PC-9 (cell line): ENCODE measurements around the gene TMPRSS9. TPM values are rescaled to one million over a fixed set of nuclear protein-coding genes. Genes with fewer than 3 reads are reported as not detected.

ENCODE experiments used
- BruUV-seq: library from RNA; stranded (reverse); fragments of 400-500 nt; replicated peaks from 2 replicates; lab custom pipeline; 2021; lab: Mats Ljungman, UMichigan
- CTCF ChIA-PET: fragments of 300-600 bp; sonication (Branson Sonifier 250); formaldehyde crosslinking; loops from one replicate; lab custom pipeline; 2022; ENCODE audit warnings: antibody characterized with exemption; lab: Charles Lee
- POLR2A ChIA-PET: fragments of 300-600 bp; sonication (Branson Sonifier 250); formaldehyde crosslinking; loops from one replicate; lab custom pipeline; 2022; ENCODE audit warnings: antibody characterized with exemption; ENCODE audit not compliant: unreplicated experiment; lab: Charles Lee
- DNase-seq, 2 experiments: peaks; one replicate each; pipeline versions ENCODE4 v3.0.0 to v3.0.0-alpha.2; 2015 to 2022; ENCODE audit warnings: mixed read lengths in 1 of 2
- H2AFZ ChIP-seq: fragments of 200-600 bp; sonication (generic); 2 replicates; pipeline ENCODE4 v1.8.1; 2017; ENCODE audit warnings: antibody characterized with exemption
- H3F3A ChIP-seq: fragments of 200-600 bp; sonication (generic); 2 replicates; pipeline ENCODE4 v1.8.1; 2017; ENCODE audit warnings: antibody characterized with exemption, mild to moderate bottlenecking, low read depth; ENCODE audit not compliant: insufficient read depth
- H3K27ac ChIP-seq: fragments of 200-600 bp; sonication (generic); 2 replicates; pipeline ENCODE4 v1.6.1; 2016; ENCODE audit warnings: mixed run types
- H3K27me3 ChIP-seq: fragments of 200-600 bp; sonication (generic); 2 replicates; pipeline ENCODE4 v1.6.1; 2016; ENCODE audit warnings: low read depth, mixed run types; ENCODE audit not compliant: insufficient read depth
- H3K36me3 ChIP-seq: fragments of 200-600 bp; sonication (generic); 2 replicates; pipeline ENCODE4 v1.6.1; 2016; ENCODE audit warnings: low read depth, mixed run types
- H3K4me1 ChIP-seq: fragments of 200-600 bp; sonication (generic); replicated peaks from 2 replicates; pipeline ENCODE4 v1.6.1; 2016; ENCODE audit warnings: mixed run types; ENCODE audit not compliant: insufficient read depth
- H3K4me2 ChIP-seq: fragments of 200-600 bp; sonication (generic); 2 replicates; pipeline ENCODE4 v1.6.1; 2017; ENCODE audit warnings: mixed run types
- H3K4me3 ChIP-seq: fragments of 200-600 bp; sonication (generic); 2 replicates; pipeline ENCODE4 v1.6.1; 2016; ENCODE audit warnings: mixed run types
- H3K79me2 ChIP-seq: fragments of 200-600 bp; sonication (generic); 2 replicates; pipeline ENCODE4 v1.6.1; 2017; ENCODE audit warnings: low read depth, mixed run types
- H3K9me2 ChIP-seq: fragments of 200-600 bp; sonication (generic); 2 replicates; pipeline ENCODE4 v1.8.1; 2017; ENCODE audit warnings: mild to moderate bottlenecking; ENCODE audit not compliant: insufficient read depth
- H3K9me3 ChIP-seq: fragments of 200-600 bp; sonication (generic); 2 replicates; pipeline ENCODE4 v1.8.1; 2016; ENCODE audit warnings: low read depth; ENCODE audit not compliant: insufficient read depth
- H4K20me1 ChIP-seq: fragments of 200-600 bp; sonication (generic); 2 replicates; pipeline ENCODE4 v1.8.1; 2017; ENCODE audit not compliant: insufficient read depth
- CTCF ChIP-seq: fragments of 200-600 bp; sonication (generic); conservative IDR thresholded peaks from 2 replicates; pipeline ENCODE4 v1.6.1; 2017; ENCODE audit warnings: mixed run types, antibody characterized with exemption, mild to moderate bottlenecking, moderate library complexity
- EZH2 ChIP-seq: fragments of 200-600 bp; sonication (generic); IDR thresholded peaks from 2 replicates; pipeline ENCODE4 v1.8.0; 2017; ENCODE audit warnings: antibody characterized with exemption, low read depth
- intact Hi-C: fragments of 100-400 bp; cut with micrococcal nuclease; formaldehyde crosslinking; loops from one replicate; pipeline ENCODE4 v1.10.0; 2022; ENCODE audit not compliant: unreplicated experiment
- total RNA-seq: library from RNA; stranded (reverse); gene quantifications from 2 replicates; pipeline ENCODE4 v1.2.3, GENCODE V29; 2021

TMPRSS9 gene
- total RNA-seq, 1 experiment from 2014 or later = 0.20 TPM

GRCh38 chr19:2438178-2438577 lies 78.1 kb downstream of the TMPRSS9 start:
- CTCF ChIA-PET = interaction anchor here (0.6 kb wide), 1 partner anchor 52 kb away, joined by 3 read pairs; no protein-coding TSS in a partner anchor
- Histone ChIP-seq H3K36me3 (no peaks in the 10 kb centered on the region), H3K9me3 (no peaks in the 10 kb centered on the region), H2AFZ (no peak overlapping the region), H4K20me1 (no peaks in the 10 kb centered on the region; the same call in 1 of the 2 replicates), H3K27ac (no peak overlapping the region), H3K9me2 (no peaks in the 10 kb centered on the region), H3K4me2 (no peak overlapping the region), H3K79me2 (no peaks in the 10 kb centered on the region), H3K27me3 (no peaks in the 10 kb centered on the region), H3K4me3 (no peak overlapping the region), H3K4me1 (no peaks in the 10 kb centered on the region), H3F3A (no peaks in the 10 kb centered on the region)
- intact Hi-C loops = no loop called here
- TF ChIP-seq EZH2 = no peak
- no peak for TF ChIP-seq CTCF
- no peak for DNase-seq
- POLR2A ChIA-PET = interaction anchor here (0.6 kb wide), 1 partner anchor 19 kb away, joined by 8 read pairs; the partner anchor contains the start of gene LMNB2
- BruUV-seq = no TSS peak

DNA sequence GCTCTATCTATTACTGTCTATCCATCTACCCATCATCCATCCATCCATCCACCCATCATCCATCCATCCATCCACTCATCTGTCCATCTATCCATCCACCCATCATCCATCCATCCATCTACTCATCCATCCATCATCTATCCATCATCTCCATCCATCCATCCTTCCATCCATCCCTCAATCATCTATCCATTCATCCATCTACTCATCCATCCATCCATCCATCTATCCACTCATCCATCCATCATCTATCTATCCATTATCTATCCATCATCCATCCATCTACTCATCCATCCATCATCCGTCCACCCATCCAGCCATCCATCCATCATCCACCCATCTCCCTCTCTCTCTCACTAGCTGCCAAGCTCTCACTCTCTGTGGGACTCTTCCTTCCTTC lies 80.5 kb downstream of the TMPRSS9 start:
- Histone ChIP-seq H3K36me3 (no peaks in the 10 kb centered on the region), H3K9me2 (no peaks in the 10 kb centered on the region), H3K4me3 (no peak overlapping the region), H3K4me2 (no peak overlapping the region), H3K9me3 (no peaks in the 10 kb centered on the region), H3K27me3 (no peaks in the 10 kb centered on the region), H2AFZ (no peak overlapping the region), H3K79me2 (no peaks in the 10 kb centered on the region), H3F3A (no peaks in the 10 kb centered on the region), H3K27ac (no peak overlapping the region), H3K4me1 (no peaks in the 10 kb centered on the region), H4K20me1 (no peaks in the 10 kb centered on the region; the same call in 1 of the 2 replicates)
- no TSS peak for BruUV-seq
- intact Hi-C loops = no loop called here
- ChIA-PET POLR2A (no interaction called here), CTCF (no interaction called here)
- TF ChIP-seq EZH2 = no peak
- TF ChIP-seq CTCF = no peak
- DNase-seq = no peak

DNA sequence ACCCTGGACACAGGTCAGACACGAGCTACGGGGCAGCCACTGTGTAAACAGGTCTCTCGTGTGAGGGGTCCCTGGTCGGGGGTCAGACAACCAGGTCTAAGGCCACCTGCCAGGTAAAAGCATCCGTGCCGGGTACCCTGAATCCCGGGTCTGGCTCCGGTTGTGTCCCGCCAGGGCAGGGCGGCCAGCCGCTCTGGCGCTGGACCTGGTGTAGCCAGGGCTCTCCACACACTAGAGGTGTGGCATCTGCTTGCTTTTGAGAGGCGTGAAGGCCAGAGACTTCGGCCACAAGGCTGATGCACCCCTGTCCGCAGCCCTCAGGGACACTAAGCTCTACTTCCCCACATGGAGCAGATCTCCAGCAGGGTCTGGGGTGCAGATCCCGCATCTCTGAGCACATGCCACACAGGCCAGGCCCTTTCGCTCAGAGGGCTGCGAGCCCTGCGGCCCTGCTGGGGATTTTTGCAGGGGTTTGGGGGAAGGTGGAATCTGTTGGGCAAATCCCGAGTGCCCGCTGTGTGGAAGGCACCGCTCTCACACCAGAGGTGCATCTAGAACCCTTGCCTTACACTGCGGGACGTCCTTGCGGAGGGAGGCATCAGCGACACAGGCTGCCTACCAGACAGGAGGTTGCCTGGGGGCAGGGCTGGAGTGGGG lies 81.2 kb downstream of the TMPRSS9 start:
- Histone ChIP-seq H2AFZ (no peak overlapping the region), H4K20me1 (no peaks in the 10 kb centered on the region; the same call in 1 of the 2 replicates), H3K4me1 (no peaks in the 10 kb centered on the region), H3K4me2 (no peak overlapping the region), H3K9me3 (no peaks in the 10 kb centered on the region), H3K79me2 (no peaks in the 10 kb centered on the region), H3F3A (no peaks in the 10 kb centered on the region), H3K27me3 (no peaks in the 10 kb centered on the region), H3K36me3 (no peaks in the 10 kb centered on the region), H3K4me3 (no peak overlapping the region), H3K27ac (no peak overlapping the region), H3K9me2 (no peaks in the 10 kb centered on the region)
- DNase-seq = no peak
- ChIA-PET POLR2A (no interaction called here), CTCF (no interaction called here)
- TF ChIP-seq CTCF (no peak), EZH2 (no peak)
- intact Hi-C loops = no loop called here
- BruUV-seq = no TSS peak
